GM11168 (cell line): Measurements from ENCODE around the gene ITGA6.

Experiments
- in situ Hi-C: fragments of 300-500 bp; cut with MboI; formaldehyde crosslinking; loops from one replicate; pipeline ENCODE4 v1.12.0; 2022; ENCODE audit warnings: low sequenced_read_pairs; ENCODE audit not compliant: unreplicated experiment

ITGA6 gene

GRCh38 chr2:172415157-172415864 is 12.1 kb upstream of the ITGA6 start:
- in situ Hi-C loops, result no loop called here

- in situ Hi-C loops, result no loop called here
Observed at GRCh38 chr2:172415865-172416183, 11.6 kb upstream of the ITGA6 start.

GRCh38 chr2:172416447-172417058 is 10.8 kb upstream of the ITGA6 start:
- in situ Hi-C loops, result no loop called here

- in situ Hi-C loops, result no loop called here
Observed at GRCh38 chr2:172420216-172420615, 7.2 kb upstream of the ITGA6 start.

- in situ Hi-C loops, result no loop called here
Observed at GRCh38 chr2:172423160-172423559, 4.2 kb upstream of the ITGA6 start.

- in situ Hi-C loops, result no loop called here
Observed at GRCh38 chr2:172425336-172425735, 2.0 kb upstream of the ITGA6 start.

GRCh38 chr2:172426635-172427255 is 641 bp upstream of the ITGA6 start:
- in situ Hi-C loops, result no loop called here

- in situ Hi-C loops, result no loop called here
Observed at GRCh38 chr2:172427990-172428831, 825 bp downstream of the ITGA6 start.

GRCh38 chr2:172428832-172429210 is 1.4 kb downstream of the ITGA6 start:
- in situ Hi-C loops, result no loop called here

GRCh38 chr2:172429301-172429968 is 2.0 kb downstream of the ITGA6 start:
- in situ Hi-C loops, result no loop called here

GRCh38 chr2:172430027-172430426 is 2.6 kb downstream of the ITGA6 start:
- in situ Hi-C loops, result no loop called here

- in situ Hi-C loops, result no loop called here
Observed at GRCh38 chr2:172430678-172431077, 3.3 kb downstream of the ITGA6 start.

- in situ Hi-C loops, result no loop called here
Observed at GRCh38 chr2:172431463-172431862, 4.1 kb downstream of the ITGA6 start.

- in situ Hi-C loops, result no loop called here
Observed at GRCh38 chr2:172431993-172432392, 4.6 kb downstream of the ITGA6 start.

GRCh38 chr2:172433144-172433543 is 5.8 kb downstream of the ITGA6 start:
- in situ Hi-C loops, result no loop called here

- in situ Hi-C loops, result no loop called here
Observed at GRCh38 chr2:172434821-172435605, 7.6 kb downstream of the ITGA6 start.

GRCh38 chr2:172435606-172435911 is 8.2 kb downstream of the ITGA6 start:
- in situ Hi-C loops, result no loop called here

GRCh38 chr2:172436889-172437288 is 9.5 kb downstream of the ITGA6 start:
- in situ Hi-C loops, result no loop called here

GRCh38 chr2:172437419-172438341 is 10.3 kb downstream of the ITGA6 start:
- in situ Hi-C loops, result no loop called here
